Measurements from ENCODE around the gene PSMB5. TPM values are rescaled to one million over a fixed set of nuclear protein-coding genes. Genes with fewer than 3 reads are reported as not detected.
A peak's percentile ranks its signal among the peaks of the same experiment; 100 is the strongest.

The PSMB5 gene
- total and polyA plus RNA-seq, 2 of the 13 experiments (the other 11 are each of a cell fraction or from before 2014, with no cell fraction given) = 705 to 871 TPM

DNA sequence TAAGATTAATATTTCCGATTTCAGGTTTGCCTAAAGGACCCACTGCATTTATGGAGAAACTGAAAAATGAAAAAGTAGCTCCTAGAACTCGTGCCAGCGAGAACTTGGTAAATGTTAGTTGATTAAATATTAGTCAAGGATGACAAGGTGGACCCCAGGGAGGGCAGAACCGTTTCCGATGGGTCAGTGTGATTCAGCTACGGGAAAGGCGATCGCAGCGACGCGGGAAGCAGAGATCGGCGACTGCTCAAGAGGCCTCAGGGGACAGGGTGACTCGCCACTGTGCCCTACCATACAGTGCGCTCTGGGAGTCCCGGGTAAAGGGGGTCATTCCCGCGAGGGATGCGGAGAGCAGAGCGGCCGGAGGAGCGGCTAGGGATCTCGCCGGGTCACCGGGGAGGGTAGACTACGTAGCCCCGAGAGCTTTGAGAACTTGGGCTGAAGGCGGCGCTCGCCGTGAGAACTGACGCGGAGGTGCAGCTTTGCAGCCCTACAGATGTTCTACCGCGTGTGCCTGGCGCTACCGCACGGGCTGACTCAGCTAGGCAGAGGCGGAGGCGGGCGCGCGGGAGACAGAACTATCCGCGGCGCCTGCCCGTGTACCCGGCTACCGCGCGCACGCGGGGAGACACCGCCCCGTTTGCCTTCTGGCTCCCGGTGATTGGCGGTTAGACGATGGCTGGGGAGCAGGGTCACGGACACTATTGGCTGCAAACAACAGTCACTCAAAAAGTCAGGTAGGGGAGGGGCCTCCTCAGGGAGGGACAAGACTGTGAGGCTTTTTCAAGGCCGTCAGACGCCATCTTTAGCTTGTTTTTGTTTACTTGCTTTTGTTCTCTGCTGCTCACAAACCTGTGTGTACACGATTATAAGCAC is 27.9 kb downstream of the PSMB5 start (continued):
- TF ChIP-seq, protein P1, sequence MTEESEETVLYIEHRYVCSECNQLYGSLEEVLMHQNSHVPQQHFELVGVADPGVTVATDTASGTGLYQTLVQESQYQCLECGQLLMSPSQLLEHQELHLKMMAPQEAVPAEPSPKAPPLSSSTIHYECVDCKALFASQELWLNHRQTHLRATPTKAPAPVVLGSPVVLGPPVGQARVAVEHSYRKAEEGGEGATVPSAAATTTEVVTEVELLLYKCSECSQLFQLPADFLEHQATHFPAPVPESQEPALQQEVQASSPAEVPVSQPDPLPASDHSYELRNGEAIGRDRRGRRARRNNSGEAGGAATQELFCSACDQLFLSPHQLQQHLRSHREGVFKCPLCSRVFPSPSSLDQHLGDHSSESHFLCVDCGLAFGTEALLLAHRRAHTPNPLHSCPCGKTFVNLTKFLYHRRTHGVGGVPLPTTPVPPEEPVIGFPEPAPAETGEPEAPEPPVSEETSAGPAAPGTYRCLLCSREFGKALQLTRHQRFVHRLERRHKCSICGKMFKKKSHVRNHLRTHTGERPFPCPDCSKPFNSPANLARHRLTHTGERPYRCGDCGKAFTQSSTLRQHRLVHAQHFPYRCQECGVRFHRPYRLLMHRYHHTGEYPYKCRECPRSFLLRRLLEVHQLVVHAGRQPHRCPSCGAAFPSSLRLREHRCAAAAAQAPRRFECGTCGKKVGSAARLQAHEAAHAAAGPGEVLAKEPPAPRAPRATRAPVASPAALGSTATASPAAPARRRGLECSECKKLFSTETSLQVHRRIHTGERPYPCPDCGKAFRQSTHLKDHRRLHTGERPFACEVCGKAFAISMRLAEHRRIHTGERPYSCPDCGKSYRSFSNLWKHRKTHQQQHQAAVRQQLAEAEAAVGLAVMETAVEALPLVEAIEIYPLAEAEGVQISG (CRISPR knock-in tag; IDR thresholded peaks at IDR 0.05) = peak; percentile 95
- TF ChIP-seq KDM6A (CRISPR knock-in tag; IDR thresholded peaks at IDR 0.05; ENCODE audit: low read depth) = peak; percentile 58; the same call in 1 of the 2 replicates
- TF ChIP-seq ZNF17 (CRISPR knock-in tag; IDR thresholded peaks at IDR 0.05) = no peak
- peak; percentile 85; the same call in 1 of the 2 replicates for TF ChIP-seq CBX5 (CRISPR knock-in tag; IDR thresholded peaks at IDR 0.05; ENCODE audit: borderline replicate concordance)
- TF ChIP-seq, protein P2, sequence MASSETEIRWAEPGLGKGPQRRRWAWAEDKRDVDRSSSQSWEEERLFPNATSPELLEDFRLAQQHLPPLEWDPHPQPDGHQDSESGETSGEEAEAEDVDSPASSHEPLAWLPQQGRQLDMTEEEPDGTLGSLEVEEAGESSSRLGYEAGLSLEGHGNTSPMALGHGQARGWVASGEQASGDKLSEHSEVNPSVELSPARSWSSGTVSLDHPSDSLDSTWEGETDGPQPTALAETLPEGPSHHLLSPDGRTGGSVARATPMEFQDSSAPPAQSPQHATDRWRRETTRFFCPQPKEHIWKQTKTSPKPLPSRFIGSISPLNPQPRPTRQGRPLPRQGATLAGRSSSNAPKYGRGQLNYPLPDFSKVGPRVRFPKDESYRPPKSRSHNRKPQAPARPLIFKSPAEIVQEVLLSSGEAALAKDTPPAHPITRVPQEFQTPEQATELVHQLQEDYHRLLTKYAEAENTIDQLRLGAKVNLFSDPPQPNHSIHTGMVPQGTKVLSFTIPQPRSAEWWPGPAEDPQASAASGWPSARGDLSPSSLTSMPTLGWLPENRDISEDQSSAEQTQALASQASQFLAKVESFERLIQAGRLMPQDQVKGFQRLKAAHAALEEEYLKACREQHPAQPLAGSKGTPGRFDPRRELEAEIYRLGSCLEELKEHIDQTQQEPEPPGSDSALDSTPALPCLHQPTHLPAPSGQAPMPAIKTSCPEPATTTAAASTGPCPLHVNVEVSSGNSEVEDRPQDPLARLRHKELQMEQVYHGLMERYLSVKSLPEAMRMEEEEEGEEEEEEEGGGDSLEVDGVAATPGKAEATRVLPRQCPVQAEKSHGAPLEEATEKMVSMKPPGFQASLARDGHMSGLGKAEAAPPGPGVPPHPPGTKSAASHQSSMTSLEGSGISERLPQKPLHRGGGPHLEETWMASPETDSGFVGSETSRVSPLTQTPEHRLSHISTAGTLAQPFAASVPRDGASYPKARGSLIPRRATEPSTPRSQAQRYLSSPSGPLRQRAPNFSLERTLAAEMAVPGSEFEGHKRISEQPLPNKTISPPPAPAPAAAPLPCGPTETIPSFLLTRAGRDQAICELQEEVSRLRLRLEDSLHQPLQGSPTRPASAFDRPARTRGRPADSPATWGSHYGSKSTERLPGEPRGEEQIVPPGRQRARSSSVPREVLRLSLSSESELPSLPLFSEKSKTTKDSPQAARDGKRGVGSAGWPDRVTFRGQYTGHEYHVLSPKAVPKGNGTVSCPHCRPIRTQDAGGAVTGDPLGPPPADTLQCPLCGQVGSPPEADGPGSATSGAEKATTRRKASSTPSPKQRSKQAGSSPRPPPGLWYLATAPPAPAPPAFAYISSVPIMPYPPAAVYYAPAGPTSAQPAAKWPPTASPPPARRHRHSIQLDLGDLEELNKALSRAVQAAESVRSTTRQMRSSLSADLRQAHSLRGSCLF (CRISPR knock-in tag; IDR thresholded peaks at IDR 0.05; ENCODE audit: borderline replicate concordance) = peak; percentile 98
- peak; percentile 98 for TF ChIP-seq ZNF761 (CRISPR knock-in tag; conservative IDR thresholded peaks at IDR 0.05)
- peak; percentile 100 for TF ChIP-seq SP2 (CRISPR knock-in tag; IDR thresholded peaks at IDR 0.05)
- TF ChIP-seq, protein P3, sequence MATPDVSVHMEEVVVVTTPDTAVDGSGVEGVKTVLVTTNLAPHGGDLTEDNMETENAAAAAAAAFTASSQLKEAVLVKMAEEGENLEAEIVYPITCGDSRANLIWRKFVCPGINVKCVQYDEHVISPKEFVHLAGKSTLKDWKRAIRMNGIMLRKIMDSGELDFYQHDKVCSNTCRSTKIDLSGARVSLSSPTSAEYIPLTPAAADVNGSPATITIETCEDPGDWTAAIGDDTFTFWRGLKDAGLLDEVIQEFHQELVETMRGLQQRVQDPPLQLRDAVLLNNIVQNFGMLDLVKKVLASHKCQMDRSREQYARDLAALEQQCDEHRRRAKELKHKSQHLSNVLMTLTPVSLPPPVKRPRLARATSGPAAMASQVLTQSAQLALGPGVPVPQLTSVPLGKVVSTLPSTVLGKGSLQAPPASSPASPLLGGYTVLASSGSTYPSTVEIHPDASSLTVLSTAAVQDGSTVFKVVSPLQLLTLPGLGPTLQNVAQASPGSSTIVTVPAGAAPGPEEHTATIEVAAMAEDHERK (CRISPR knock-in tag; IDR thresholded peaks at IDR 0.05; ENCODE audit: low read depth) = peak; percentile 70
- TF ChIP-seq SIX1 (CRISPR knock-in tag; IDR thresholded peaks at IDR 0.05; ENCODE audit: borderline replicate concordance) = 0 out of 2 replicates have a peak, but pooled peaks have one; percentile 32
- TF ChIP-seq, protein P4, sequence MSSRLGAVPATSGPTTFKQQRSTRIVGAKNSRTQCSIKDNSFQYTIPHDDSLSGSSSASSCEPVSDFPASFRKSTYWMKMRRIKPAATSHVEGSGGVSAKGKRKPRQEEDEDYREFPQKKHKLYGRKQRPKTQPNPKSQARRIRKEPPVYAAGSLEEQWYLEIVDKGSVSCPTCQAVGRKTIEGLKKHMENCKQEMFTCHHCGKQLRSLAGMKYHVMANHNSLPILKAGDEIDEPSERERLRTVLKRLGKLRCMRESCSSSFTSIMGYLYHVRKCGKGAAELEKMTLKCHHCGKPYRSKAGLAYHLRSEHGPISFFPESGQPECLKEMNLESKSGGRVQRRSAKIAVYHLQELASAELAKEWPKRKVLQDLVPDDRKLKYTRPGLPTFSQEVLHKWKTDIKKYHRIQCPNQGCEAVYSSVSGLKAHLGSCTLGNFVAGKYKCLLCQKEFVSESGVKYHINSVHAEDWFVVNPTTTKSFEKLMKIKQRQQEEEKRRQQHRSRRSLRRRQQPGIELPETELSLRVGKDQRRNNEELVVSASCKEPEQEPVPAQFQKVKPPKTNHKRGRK (CRISPR knock-in tag; IDR thresholded peaks at IDR 0.05) = peak; percentile 46; the same call in 1 of the 2 replicates
- TF ChIP-seq CENPT (CRISPR knock-in tag; IDR thresholded peaks at IDR 0.05; ENCODE audit: low read depth) = peak; percentile 56; the same call in 1 of the 2 replicates
- TF ChIP-seq, protein P5, sequence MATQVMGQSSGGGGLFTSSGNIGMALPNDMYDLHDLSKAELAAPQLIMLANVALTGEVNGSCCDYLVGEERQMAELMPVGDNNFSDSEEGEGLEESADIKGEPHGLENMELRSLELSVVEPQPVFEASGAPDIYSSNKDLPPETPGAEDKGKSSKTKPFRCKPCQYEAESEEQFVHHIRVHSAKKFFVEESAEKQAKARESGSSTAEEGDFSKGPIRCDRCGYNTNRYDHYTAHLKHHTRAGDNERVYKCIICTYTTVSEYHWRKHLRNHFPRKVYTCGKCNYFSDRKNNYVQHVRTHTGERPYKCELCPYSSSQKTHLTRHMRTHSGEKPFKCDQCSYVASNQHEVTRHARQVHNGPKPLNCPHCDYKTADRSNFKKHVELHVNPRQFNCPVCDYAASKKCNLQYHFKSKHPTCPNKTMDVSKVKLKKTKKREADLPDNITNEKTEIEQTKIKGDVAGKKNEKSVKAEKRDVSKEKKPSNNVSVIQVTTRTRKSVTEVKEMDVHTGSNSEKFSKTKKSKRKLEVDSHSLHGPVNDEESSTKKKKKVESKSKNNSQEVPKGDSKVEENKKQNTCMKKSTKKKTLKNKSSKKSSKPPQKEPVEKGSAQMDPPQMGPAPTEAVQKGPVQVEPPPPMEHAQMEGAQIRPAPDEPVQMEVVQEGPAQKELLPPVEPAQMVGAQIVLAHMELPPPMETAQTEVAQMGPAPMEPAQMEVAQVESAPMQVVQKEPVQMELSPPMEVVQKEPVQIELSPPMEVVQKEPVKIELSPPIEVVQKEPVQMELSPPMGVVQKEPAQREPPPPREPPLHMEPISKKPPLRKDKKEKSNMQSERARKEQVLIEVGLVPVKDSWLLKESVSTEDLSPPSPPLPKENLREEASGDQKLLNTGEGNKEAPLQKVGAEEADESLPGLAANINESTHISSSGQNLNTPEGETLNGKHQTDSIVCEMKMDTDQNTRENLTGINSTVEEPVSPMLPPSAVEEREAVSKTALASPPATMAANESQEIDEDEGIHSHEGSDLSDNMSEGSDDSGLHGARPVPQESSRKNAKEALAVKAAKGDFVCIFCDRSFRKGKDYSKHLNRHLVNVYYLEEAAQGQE (IDR thresholded peaks at IDR 0.05; ENCODE audit: borderline replicate concordance in 1 of 2, low read depth in 1 of 2, low read length in 2 of 2) = peak in 1 of 2 experiments; percentile 77; a peak in 2 of 4 replicates
